Measurements from ENCODE around the gene MUC6.

Gene MUC6

GRCh38 chr11:1011320-1011698 is 25.2 kb downstream of the MUC6 start:
- ATAC-seq = no peak
- TF ChIP-seq SNAI2 (CRISPR knock-in tag; IDR thresholded peaks at IDR 0.05) (no peak), ZFP3 (CRISPR knock-in tag; IDR thresholded peaks at IDR 0.05) (no peak), RARB (CRISPR knock-in tag; IDR thresholded peaks at IDR 0.05) (no peak), ZNF8 (CRISPR knock-in tag; IDR thresholded peaks at IDR 0.05) (no peak), CREB5 (CRISPR knock-in tag; IDR thresholded peaks at IDR 0.05; ENCODE audit: low read depth) (no peak), ZFP30 (CRISPR knock-in tag; IDR thresholded peaks at IDR 0.05) (no peak), CSRNP3 (CRISPR knock-in tag; IDR thresholded peaks at IDR 0.05) (no peak), TCF4 (CRISPR knock-in tag; IDR thresholded peaks at IDR 0.05; ENCODE audit: borderline replicate concordance) (no peak), GLIS3 (CRISPR knock-in tag; IDR thresholded peaks at IDR 0.05) (no peak), TOX (CRISPR knock-in tag; IDR thresholded peaks at IDR 0.05; ENCODE audit: borderline replicate concordance) (no peak), ISL1 (CRISPR knock-in tag; IDR thresholded peaks at IDR 0.05) (no peak), TSHZ2 (CRISPR knock-in tag; IDR thresholded peaks at IDR 0.05) (no peak), POU6F1 (CRISPR knock-in tag; IDR thresholded peaks at IDR 0.05; ENCODE audit: borderline replicate concordance, low read depth) (no peak), BACH2 (CRISPR knock-in tag; IDR thresholded peaks at IDR 0.05; ENCODE audit: borderline replicate concordance) (no peak), ZC3H10 (CRISPR knock-in tag; IDR thresholded peaks at IDR 0.05) (no peak), CSDC2 (CRISPR knock-in tag; IDR thresholded peaks at IDR 0.05) (no peak), PPARA (CRISPR knock-in tag; IDR thresholded peaks at IDR 0.05; ENCODE audit: borderline replicate concordance) (no peak)

- ATAC-seq = no peak
- TF ChIP-seq TSHZ2 (CRISPR knock-in tag; IDR thresholded peaks at IDR 0.05) (no peak), ARNTL (CRISPR knock-in tag; IDR thresholded peaks at IDR 0.05; ENCODE audit: borderline replicate concordance, low read depth) (no peak), GLIS3 (CRISPR knock-in tag; IDR thresholded peaks at IDR 0.05) (no peak), ESRRG (CRISPR knock-in tag; IDR thresholded peaks at IDR 0.05) (no peak), ZNF565 (CRISPR knock-in tag; conservative IDR thresholded peaks at IDR 0.05; ENCODE audit: low read depth) (no peak), PATZ1 (CRISPR knock-in tag; IDR thresholded peaks at IDR 0.05; ENCODE audit: borderline replicate concordance) (no peak), TCF4 (CRISPR knock-in tag; IDR thresholded peaks at IDR 0.05; ENCODE audit: borderline replicate concordance) (no peak), ZNF70 (CRISPR knock-in tag; IDR thresholded peaks at IDR 0.05) (no peak), ZFP30 (CRISPR knock-in tag; IDR thresholded peaks at IDR 0.05) (no peak), SNAI2 (CRISPR knock-in tag; IDR thresholded peaks at IDR 0.05) (no peak), OSR1 (CRISPR knock-in tag; IDR thresholded peaks at IDR 0.05) (no peak), CREB5 (CRISPR knock-in tag; IDR thresholded peaks at IDR 0.05; ENCODE audit: low read depth) (no peak), CSDC2 (CRISPR knock-in tag; IDR thresholded peaks at IDR 0.05) (no peak), RARB (CRISPR knock-in tag; IDR thresholded peaks at IDR 0.05) (no peak), ZNF8 (CRISPR knock-in tag; IDR thresholded peaks at IDR 0.05) (no peak), ISL1 (CRISPR knock-in tag; IDR thresholded peaks at IDR 0.05) (no peak), PPARA (CRISPR knock-in tag; IDR thresholded peaks at IDR 0.05; ENCODE audit: borderline replicate concordance) (no peak), BACH2 (CRISPR knock-in tag; IDR thresholded peaks at IDR 0.05; ENCODE audit: borderline replicate concordance) (no peak)
Measured at GRCh38 chr11:1010551-1011319, 25.8 kb downstream of the MUC6 start.

Measured in SK-N-SH treated with all-trans-retinoic acid at 6 μM for 48 hours (cell line).